H1 (cell line): ENCODE measurements around the gene ZNF747. TPM values are rescaled to one million over a fixed set of nuclear protein-coding genes. Genes with fewer than 3 reads are reported as not detected.

ENCODE experiments used
- BCL11A ChIP-seq, 2 experiments: IDR thresholded peaks; one replicate each; pipeline ENCODE4 v1.6.1; 2011; ENCODE audit warnings: low read depth in 2 of 2, low read length in 2 of 2, mild to moderate bottlenecking in 2 of 2
- CHD2 ChIP-seq: IDR thresholded peaks from 2 replicates; pipeline ENCODE4 v1.6.1; 2012; ENCODE audit warnings: low read length, improper control_type of control experiment
- GTF2F1 ChIP-seq: IDR thresholded peaks from 2 replicates; pipeline ENCODE4 v1.6.1; 2012; ENCODE audit warnings: low read depth, low read length, improper control_type of control experiment, borderline replicate concordance
- KDM4A ChIP-seq: IDR thresholded peaks from one replicate; pipeline ENCODE4 v1.7.1; 2012; ENCODE audit warnings: low read depth, mild to moderate bottlenecking, moderate library complexity, low read length, inconsistent platforms; ENCODE audit not compliant: severe bottlenecking
- NRF1 ChIP-seq: IDR thresholded peaks from 2 replicates; pipeline ENCODE4 v1.6.1; 2011; ENCODE audit warnings: mild to moderate bottlenecking, low read depth, low read length, improper control_type of control experiment
- PHF8 ChIP-seq: fragments of 200-600 bp; sonication (generic); conservative IDR thresholded peaks from 2 replicates; pipeline ENCODE4 v1.7.1; 2012; ENCODE audit warnings: low read depth, mild to moderate bottlenecking, inconsistent platforms, low read length, moderate library complexity
- RXRA ChIP-seq: IDR thresholded peaks from 2 replicates; pipeline ENCODE4 v1.6.1; 2011; ENCODE audit warnings: low read depth, mild to moderate bottlenecking, low read length, moderate library complexity; ENCODE audit not compliant: insufficient read depth
- SP4 ChIP-seq: IDR thresholded peaks from 2 replicates; pipeline ENCODE4 v1.6.1; 2012; ENCODE audit warnings: low read length, inconsistent platforms
- SUZ12 ChIP-seq: fragments of 200-600 bp; sonication (generic); IDR thresholded peaks from 2 replicates; pipeline ENCODE4 v1.6.1; 2012; ENCODE audit warnings: mild to moderate bottlenecking, inconsistent platforms, low read length, moderate library complexity, mixed read lengths
- TAF1 ChIP-seq: IDR thresholded peaks from 2 replicates; pipeline ENCODE4 v1.6.1; 2011; ENCODE audit warnings: mild to moderate bottlenecking, low read depth, low read length
- TBP ChIP-seq: IDR thresholded peaks from 2 replicates; pipeline ENCODE4 v1.6.1; 2011; ENCODE audit warnings: low read depth, low read length, improper control_type of control experiment
- polyA plus RNA-seq, 7 experiments: library from polyadenylated mRNA; depleted of rRNA in 3 of 7; stranded (reverse) in 5 of 7; unstranded in 2 of 7; fragments of >200 nt in 5 of 7; fragments of 200-250 nt in 2 of 7; gene quantifications; 1 replicate in 5 of 7; 2 replicates in 1 of 7; 4 replicates in 1 of 7; pipeline versions ENCODE4 v1.2.1 to v1.2.3, GENCODE V29; 2011 to 2013; ENCODE audit warnings: missing spikeins in 2 of 7, mixed read lengths in 2 of 7
- total RNA-seq: library from RNA; stranded (reverse); fragmentation: NEBNext Ultra II Directional; extraction: Animal tissue kit (Norgen Biotek cat#: 25700); gene quantifications from 2 replicates; pipeline ENCODE4 v1.2.1, GENCODE V29; 2021
- TF ChIP-seq, protein P1 (sequence below), 3 experiments: IDR thresholded peaks; 1 replicate in 2 of 3; 2 replicates in 1 of 3; pipeline versions ENCODE4 v1.5.1 to v1.6.1; 2011; ENCODE audit warnings: low read length in 3 of 3, mild to moderate bottlenecking in 3 of 3, inconsistent platforms in 2 of 3, low read depth in 1 of 3, moderate library complexity in 1 of 3; ENCODE audit not compliant: insufficient read depth in 1 of 3; ENCODE audit errors: control extremely low read depth in 1 of 3

ZNF747 gene
- total and polyA plus RNA-seq, 2 of the 8 experiments (the other 6 are each of a cell fraction or from before 2014, with no cell fraction given) = 9.9 to 10.3 TPM

DNA sequence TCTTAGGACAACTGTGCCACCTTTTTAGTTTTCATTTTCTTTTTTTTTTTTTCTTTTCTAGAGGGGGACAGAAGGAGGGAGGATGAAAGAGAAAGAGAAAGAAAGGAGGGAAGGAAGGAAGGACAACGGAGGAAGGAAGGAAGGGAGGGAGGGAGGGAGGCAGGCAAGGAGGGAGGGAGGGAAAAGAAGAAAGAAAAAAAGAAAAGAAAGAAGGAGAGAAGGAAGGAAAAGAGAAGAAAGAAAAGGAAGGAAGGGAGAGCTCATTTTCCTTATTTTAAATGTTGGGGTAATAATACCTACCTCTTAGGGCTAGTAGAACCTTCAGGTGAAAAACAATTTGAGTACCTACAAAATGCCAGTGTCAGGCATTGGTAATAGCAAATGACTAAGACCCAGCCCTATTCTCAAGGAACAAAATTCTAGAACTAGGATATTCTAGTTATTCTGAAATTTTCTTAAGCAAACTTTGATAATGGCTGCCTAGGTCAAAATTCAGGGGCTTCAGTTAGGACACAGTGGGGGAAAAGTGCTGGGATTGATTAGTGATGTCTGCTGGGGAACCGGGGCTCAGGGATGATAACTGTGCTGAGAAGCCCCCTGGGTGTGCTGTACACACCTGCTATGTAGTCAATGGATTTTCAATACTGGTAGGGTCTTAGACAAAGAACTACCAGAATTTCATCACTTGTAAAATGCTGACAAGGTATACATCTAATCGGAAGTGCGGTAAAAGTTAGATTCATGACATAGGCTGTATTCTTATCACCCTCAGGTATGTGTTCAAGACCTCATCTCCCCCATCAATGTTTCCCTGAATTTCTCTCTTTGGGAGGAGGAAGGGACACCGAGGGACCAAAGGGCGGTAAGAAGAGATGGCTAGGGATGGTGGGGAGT, 31.0 kb downstream of the ZNF747 start (continued):
- TF ChIP-seq TAF1 (no peak), SUZ12 (no peak), GTF2F1 (no peak), RXRA (no peak), CHD2 (no peak), TBP (no peak), NRF1 (no peak), PHF8 (no peak), BCL11A (IDR thresholded peaks at IDR 0.05; ENCODE audit: low read depth in 2 of 2, low read length in 2 of 2) (no peak), SP4 (no peak), KDM4A (no peak)
- TF ChIP-seq, protein P1, sequence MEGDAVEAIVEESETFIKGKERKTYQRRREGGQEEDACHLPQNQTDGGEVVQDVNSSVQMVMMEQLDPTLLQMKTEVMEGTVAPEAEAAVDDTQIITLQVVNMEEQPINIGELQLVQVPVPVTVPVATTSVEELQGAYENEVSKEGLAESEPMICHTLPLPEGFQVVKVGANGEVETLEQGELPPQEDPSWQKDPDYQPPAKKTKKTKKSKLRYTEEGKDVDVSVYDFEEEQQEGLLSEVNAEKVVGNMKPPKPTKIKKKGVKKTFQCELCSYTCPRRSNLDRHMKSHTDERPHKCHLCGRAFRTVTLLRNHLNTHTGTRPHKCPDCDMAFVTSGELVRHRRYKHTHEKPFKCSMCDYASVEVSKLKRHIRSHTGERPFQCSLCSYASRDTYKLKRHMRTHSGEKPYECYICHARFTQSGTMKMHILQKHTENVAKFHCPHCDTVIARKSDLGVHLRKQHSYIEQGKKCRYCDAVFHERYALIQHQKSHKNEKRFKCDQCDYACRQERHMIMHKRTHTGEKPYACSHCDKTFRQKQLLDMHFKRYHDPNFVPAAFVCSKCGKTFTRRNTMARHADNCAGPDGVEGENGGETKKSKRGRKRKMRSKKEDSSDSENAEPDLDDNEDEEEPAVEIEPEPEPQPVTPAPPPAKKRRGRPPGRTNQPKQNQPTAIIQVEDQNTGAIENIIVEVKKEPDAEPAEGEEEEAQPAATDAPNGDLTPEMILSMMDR (IDR thresholded peaks at IDR 0.05; ENCODE audit: control extremely low read depth in 1 of 3, insufficient read depth in 1 of 3, low read depth in 1 of 3, low read length in 3 of 3) = no peak
